Fibroblast of lung (primary cell): ENCODE measurements around the gene COLEC12. TPM values are rescaled to one million over a fixed set of nuclear protein-coding genes. Genes with fewer than 3 reads are reported as not detected.

Source experiments
- DNase-seq, 2 donors: peaks; one replicate each; pipeline versions ENCODE4 v3.0.0 to v3.0.0-alpha.2; 2010; ENCODE audit warnings: low read depth in 2 of 2
- H2AFZ ChIP-seq: 2 replicates; pipeline ENCODE4 v1.5.1; 2012; ENCODE audit warnings: low read length, control low read depth, inconsistent platforms
- H3K27ac ChIP-seq: 2 replicates; pipeline ENCODE4 v1.5.1; 2011; ENCODE audit warnings: low read length, control low read depth; ENCODE audit not compliant: insufficient read depth
- H3K27me3 ChIP-seq: 2 replicates; pipeline ENCODE4 v1.5.1; 2011; ENCODE audit warnings: mild to moderate bottlenecking, low read length; ENCODE audit not compliant: control insufficient read depth, insufficient read depth
- H3K36me3 ChIP-seq: 2 replicates; pipeline ENCODE4 v1.5.1; 2011; ENCODE audit warnings: low read length; ENCODE audit not compliant: control insufficient read depth, insufficient read depth
- H3K4me1 ChIP-seq: 2 replicates; pipeline ENCODE4 v1.5.1; 2011; ENCODE audit warnings: low read length; ENCODE audit not compliant: control insufficient read depth, insufficient read depth; ENCODE audit errors: extremely low read depth
- H3K4me2 ChIP-seq: 2 replicates; pipeline ENCODE4 v1.5.1; 2011; ENCODE audit warnings: low read length, control low read depth; ENCODE audit not compliant: insufficient read depth; ENCODE audit errors: extremely low read depth
- H3K4me3 ChIP-seq, 4 experiments: fragments of 200-600 bp in 1 of 4; sonication (generic) in 1 of 4; replicated peaks in 1 of 4; 2 replicates each; pipeline ENCODE4 v1.5.1; 2011 to 2016; ENCODE audit warnings: low read length in 4 of 4, low read depth in 3 of 4, mild to moderate bottlenecking in 3 of 4, control low read depth in 2 of 4, inconsistent platforms in 1 of 4, mixed read lengths in 1 of 4; ENCODE audit not compliant: insufficient read depth in 1 of 4; ENCODE audit errors: control extremely low read depth in 1 of 4
- H3K79me2 ChIP-seq: 2 replicates; pipeline ENCODE4 v1.5.1; 2012; ENCODE audit warnings: mild to moderate bottlenecking, low read length, inconsistent platforms; ENCODE audit not compliant: control insufficient read depth, insufficient read depth
- H3K9ac ChIP-seq: 2 replicates; pipeline ENCODE4 v1.5.1; 2011; ENCODE audit warnings: mild to moderate bottlenecking, low read length, control low read depth; ENCODE audit not compliant: insufficient read depth
- H3K9me3 ChIP-seq: 2 replicates; pipeline ENCODE4 v1.5.1; 2012; ENCODE audit warnings: low read depth, low read length; ENCODE audit not compliant: control insufficient read depth, insufficient read depth
- H4K20me1 ChIP-seq: 2 replicates; pipeline ENCODE4 v1.5.1; 2011; ENCODE audit warnings: low read length; ENCODE audit not compliant: control insufficient read depth, insufficient read depth; ENCODE audit errors: extremely low read depth
- EZH2 ChIP-seq: IDR thresholded peaks from 2 replicates; pipeline ENCODE4 v1.5.1; 2012; ENCODE audit warnings: low read length, control low read depth, mild to moderate bottlenecking; ENCODE audit errors: missing control alignments
- polyA plus RNA-seq, 2 donors: library from polyadenylated mRNA; depleted of rRNA in 1 of 2; stranded (reverse) in 1 of 2; unstranded in 1 of 2; fragments of >200 nt; gene quantifications; 2 replicates each; pipeline ENCODE4 v1.2.1, GENCODE V29; 2011 to 2012; ENCODE audit warnings: missing spikeins in 1 of 2
- total RNA-seq: library from RNA; depleted of rRNA; stranded (reverse); fragments of >200 nt; gene quantifications from 2 replicates; pipeline ENCODE4 v1.2.1, GENCODE V29; 2014
- TF ChIP-seq, protein P1 (sequence below), 2 donors: IDR thresholded peaks in 1 of 2; conservative IDR thresholded peaks in 1 of 2; 1 replicate in 1 of 2; 2 replicates in 1 of 2; pipeline ENCODE4 v1.5.1; 2011 to 2012; ENCODE audit warnings: low read length in 2 of 2, control low read depth in 1 of 2, inconsistent platforms in 1 of 2, low read depth in 1 of 2, mild to moderate bottlenecking in 1 of 2

The COLEC12 gene
- total and polyA plus RNA-seq, 2 donors (not counting 1 experiment from before 2014, with no cell fraction given), result 20.0 to 24.8 TPM

- DNase-seq, result peak; percentile 9 to 19
These were observed 167.6 kb downstream of the COLEC12 start for GRCh38 chr18:332721-333510.

DNA sequence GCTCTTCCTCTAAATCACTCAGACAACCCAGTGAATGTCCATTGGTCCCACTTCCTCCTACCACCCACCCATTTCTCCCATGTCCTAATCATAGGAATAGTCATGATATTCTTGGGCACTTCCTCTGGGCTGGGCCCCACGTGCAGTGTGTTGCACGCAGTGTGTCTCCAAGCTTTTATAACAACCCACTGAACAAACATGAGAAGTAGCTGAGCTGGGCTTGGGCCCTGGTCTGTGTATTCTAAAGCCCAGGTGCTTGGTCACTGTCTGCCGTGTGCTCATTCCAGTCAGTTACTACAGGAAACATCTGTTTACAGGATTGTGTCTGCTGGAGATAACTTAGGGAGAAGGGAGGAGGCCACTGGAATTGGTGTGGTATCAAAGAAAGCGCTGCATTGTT, 168.5 kb downstream of the COLEC12 start:
- Histone ChIP-seq H3K9ac (no peak overlapping the region), H3K4me2 (no peak overlapping the region)

More at GRCh38 chr18:332721-333510, 167.6 kb downstream of the COLEC12 start:
- Histone ChIP-seq H3K4me1 (no peaks in the 10 kb centered on the region), H3K27ac (peak overlapping the region; percentile 6), H3K9me3 (no peaks in the 10 kb centered on the region), H3K4me2 (no peak overlapping the region), H3K36me3 (no peaks in the 10 kb centered on the region), H3K27me3 (no peaks in the 10 kb centered on the region), H3K79me2 (no peaks in the 10 kb centered on the region), H4K20me1 (no peaks in the 10 kb centered on the region), H3K9ac (no peak overlapping the region), H2AFZ (no peak overlapping the region), H3K4me3 (no peak overlapping the region)
- TF ChIP-seq EZH2, result no peak
- TF ChIP-seq, protein P1, sequence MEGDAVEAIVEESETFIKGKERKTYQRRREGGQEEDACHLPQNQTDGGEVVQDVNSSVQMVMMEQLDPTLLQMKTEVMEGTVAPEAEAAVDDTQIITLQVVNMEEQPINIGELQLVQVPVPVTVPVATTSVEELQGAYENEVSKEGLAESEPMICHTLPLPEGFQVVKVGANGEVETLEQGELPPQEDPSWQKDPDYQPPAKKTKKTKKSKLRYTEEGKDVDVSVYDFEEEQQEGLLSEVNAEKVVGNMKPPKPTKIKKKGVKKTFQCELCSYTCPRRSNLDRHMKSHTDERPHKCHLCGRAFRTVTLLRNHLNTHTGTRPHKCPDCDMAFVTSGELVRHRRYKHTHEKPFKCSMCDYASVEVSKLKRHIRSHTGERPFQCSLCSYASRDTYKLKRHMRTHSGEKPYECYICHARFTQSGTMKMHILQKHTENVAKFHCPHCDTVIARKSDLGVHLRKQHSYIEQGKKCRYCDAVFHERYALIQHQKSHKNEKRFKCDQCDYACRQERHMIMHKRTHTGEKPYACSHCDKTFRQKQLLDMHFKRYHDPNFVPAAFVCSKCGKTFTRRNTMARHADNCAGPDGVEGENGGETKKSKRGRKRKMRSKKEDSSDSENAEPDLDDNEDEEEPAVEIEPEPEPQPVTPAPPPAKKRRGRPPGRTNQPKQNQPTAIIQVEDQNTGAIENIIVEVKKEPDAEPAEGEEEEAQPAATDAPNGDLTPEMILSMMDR (conservative IDR thresholded peaks at IDR 0.05 in 1 of 2, IDR thresholded peaks at IDR 0.05 in 1 of 2; ENCODE audit: low read depth in 1 of 2, low read length in 2 of 2), result no peak

DNA sequence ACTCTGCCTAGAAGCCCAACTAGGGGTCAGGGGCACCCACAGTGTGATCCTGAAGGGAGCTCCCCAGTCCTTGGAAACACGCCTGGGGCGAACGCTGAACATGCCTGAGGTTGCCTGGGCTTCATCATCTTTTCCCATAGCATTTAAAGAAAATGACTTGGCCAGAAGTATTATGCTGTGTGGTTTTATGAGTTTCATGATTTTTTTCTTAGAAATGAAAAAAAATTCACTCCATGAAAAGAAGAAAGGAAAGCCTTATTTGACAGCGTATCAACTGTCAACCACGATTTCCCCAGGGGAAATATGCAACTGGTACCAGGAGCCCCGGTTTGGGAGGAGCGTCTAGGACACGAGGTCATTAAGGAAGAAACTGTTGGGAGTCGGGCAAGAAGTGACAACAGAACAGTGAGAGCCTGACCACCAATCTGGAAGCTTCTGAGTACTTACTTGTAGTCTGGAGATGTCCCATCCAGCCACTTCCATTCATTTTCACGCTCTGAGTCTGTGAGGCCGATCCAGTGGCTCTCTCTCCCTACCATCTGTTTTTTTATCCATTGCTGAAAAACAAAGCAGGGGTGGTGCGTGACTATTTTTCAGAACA, 169.2 kb downstream of the COLEC12 start:
- TF ChIP-seq EZH2, result no peak
- TF ChIP-seq, protein P1 (conservative IDR thresholded peaks at IDR 0.05 in 1 of 2, IDR thresholded peaks at IDR 0.05 in 1 of 2; ENCODE audit: low read depth in 1 of 2, low read length in 2 of 2), result no peak
- H3K27me3 ChIP-seq, result no peaks in the 10 kb centered on the region
- no peak overlapping the region for H3K9ac ChIP-seq
- H2AFZ ChIP-seq, result no peak overlapping the region
- H3K4me3 ChIP-seq, result no peak overlapping the region
- H3K4me2 ChIP-seq, result no peak overlapping the region
- H3K9me3 ChIP-seq, result no peaks in the 10 kb centered on the region
- peak in 1 of 2 donors; percentile 81 for DNase-seq
- H3K79me2 ChIP-seq, result no peaks in the 10 kb centered on the region
- H3K36me3 ChIP-seq, result no peaks in the 10 kb centered on the region
- no peaks in the 10 kb centered on the region for H4K20me1 ChIP-seq
- no peak overlapping the region for H3K27ac ChIP-seq
- no peaks in the 10 kb centered on the region for H3K4me1 ChIP-seq

More for the DNA sequence above, 168.5 kb downstream of the COLEC12 start:
- Histone ChIP-seq H3K27me3 (no peaks in the 10 kb centered on the region), H3K27ac (no peak overlapping the region), H2AFZ (no peak overlapping the region), H3K79me2 (no peaks in the 10 kb centered on the region), H4K20me1 (no peaks in the 10 kb centered on the region), H3K36me3 (no peaks in the 10 kb centered on the region), H3K9me3 (no peaks in the 10 kb centered on the region), H3K4me3 (no peak overlapping the region), H3K4me1 (no peaks in the 10 kb centered on the region)
- no peak for DNase-seq
- TF ChIP-seq, protein P1 (conservative IDR thresholded peaks at IDR 0.05 in 1 of 2, IDR thresholded peaks at IDR 0.05 in 1 of 2; ENCODE audit: low read depth in 1 of 2, low read length in 2 of 2), result no peak
- no peak for TF ChIP-seq EZH2
